GM12865 (cell line): ENCODE measurements around the gene LRRK1.
"Not testable (repeated sequence)": the region's sequence is repeated elsewhere in the genome, so short reads cannot be mapped to it uniquely, and the experiment has no call there.

Experiments
- DNase-seq: peaks from one replicate; pipeline ENCODE4 v3.0.0; 2010; ENCODE audit warnings: low read depth
- H3K4me3 ChIP-seq: 2 replicates; pipeline ENCODE4 v1.5.1; 2011; ENCODE audit warnings: mild to moderate bottlenecking, low read depth, low read length, control low read depth
- TF ChIP-seq, protein P1 (sequence below): IDR thresholded peaks from 2 replicates; pipeline ENCODE4 v1.5.1; 2011; ENCODE audit warnings: low read length, control low read depth, low read depth, inconsistent platforms; ENCODE audit not compliant: insufficient read depth; ENCODE audit errors: missing control alignments

The LRRK1 gene

DNA sequence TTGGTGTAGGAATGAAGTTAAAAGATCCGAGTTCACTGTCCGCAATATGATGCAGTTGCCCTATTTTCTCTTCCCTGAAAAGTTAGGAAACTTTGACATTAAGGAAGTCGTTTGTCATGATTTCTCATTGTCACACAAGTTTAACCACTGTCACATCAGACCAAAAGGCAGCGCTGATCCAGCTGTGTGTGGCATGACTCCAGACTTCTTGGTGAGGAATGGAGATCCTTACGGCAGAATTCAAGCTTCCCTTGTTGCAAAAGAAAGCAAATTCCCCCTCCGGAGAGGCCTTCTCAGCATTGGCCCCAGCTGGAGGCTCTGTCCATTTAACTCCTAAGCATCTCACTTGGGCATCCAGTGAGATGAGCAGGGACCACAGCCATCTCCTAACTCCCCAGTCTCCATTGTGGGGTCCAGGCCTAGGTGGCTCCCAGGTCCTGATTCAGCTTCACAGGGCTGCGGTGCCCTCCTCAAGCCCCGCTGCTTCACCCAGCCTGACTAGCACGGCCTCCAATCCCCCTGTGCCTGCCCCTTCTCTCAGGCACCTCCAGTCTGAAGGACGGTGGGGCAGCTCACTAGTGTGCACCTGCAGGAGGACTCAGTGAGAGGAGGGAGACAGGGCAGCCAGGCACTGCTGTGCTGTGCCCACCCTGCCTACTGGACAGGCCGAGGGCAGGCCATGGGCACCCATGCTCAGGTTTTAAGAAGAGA lies 173.2 kb downstream of the LRRK1 start:
- DNase-seq, result no peak
- TF ChIP-seq, protein P1, sequence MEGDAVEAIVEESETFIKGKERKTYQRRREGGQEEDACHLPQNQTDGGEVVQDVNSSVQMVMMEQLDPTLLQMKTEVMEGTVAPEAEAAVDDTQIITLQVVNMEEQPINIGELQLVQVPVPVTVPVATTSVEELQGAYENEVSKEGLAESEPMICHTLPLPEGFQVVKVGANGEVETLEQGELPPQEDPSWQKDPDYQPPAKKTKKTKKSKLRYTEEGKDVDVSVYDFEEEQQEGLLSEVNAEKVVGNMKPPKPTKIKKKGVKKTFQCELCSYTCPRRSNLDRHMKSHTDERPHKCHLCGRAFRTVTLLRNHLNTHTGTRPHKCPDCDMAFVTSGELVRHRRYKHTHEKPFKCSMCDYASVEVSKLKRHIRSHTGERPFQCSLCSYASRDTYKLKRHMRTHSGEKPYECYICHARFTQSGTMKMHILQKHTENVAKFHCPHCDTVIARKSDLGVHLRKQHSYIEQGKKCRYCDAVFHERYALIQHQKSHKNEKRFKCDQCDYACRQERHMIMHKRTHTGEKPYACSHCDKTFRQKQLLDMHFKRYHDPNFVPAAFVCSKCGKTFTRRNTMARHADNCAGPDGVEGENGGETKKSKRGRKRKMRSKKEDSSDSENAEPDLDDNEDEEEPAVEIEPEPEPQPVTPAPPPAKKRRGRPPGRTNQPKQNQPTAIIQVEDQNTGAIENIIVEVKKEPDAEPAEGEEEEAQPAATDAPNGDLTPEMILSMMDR, result no peak
- no peak overlapping the region for H3K4me3 ChIP-seq

- H3K4me3 ChIP-seq, result no peak overlapping the region
- TF ChIP-seq, protein P1, result no peak
- no peak for DNase-seq
These were observed 173.7 kb downstream of the LRRK1 start for GRCh38 chr15:101092867-101093202.

- DNase-seq, result no peak
- no peak overlapping the region for H3K4me3 ChIP-seq
- TF ChIP-seq, protein P1, result no peak
These were observed 174.8 kb downstream of the LRRK1 start for GRCh38 chr15:101093958-101094357.

DNA sequence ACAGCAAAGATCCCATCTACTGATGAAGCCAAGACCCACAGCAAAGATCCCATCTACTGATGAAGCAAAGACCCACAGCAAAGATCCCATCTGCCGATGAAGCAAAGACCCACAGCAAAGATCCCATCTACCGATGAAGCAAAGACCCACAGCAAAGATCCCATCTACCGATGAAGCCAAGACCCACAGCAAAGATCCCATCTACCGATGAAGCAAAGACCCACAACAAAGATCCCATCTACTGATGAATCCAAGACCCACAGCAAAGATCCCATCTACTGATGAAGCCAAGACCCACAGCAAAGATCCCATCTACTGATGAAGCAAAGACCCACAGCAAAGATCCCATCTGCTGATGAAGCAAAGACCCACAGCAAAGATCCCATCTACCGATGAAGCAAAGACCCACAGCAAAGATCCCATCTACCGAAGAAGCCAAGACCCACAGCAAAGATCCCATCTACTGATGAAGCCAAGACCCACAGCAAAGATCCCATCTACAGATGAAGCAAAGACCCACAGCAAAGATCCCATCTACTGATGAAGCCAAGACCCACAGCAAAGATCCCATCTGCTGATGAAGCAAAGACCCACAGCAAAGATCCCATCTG lies 176.7 kb downstream of the LRRK1 start:
- H3K4me3 ChIP-seq, DNase-seq: not testable (repeated sequence)

DNA sequence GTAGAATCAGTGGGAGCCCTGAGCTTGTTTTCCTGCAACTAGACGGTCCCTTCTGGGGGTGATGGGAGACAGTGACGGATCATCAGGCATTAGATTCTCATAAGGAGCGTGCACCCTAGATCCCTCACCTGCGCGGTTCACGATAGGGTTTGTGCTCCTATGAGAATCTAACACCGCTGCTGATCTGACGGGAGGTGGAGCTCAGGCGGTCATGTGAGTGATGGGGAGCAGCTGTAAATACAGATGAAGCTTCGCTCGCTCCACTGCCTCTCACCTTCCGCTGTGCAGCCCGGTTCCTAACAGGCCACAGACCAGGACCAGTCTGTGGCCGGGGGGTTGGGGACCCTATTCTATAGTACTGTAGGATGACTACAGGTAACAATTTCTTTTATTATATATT lies 178.0 kb downstream of the LRRK1 start:
- no peak overlapping the region for H3K4me3 ChIP-seq
- no peak for DNase-seq
- TF ChIP-seq, protein P1, result no peak

DNA sequence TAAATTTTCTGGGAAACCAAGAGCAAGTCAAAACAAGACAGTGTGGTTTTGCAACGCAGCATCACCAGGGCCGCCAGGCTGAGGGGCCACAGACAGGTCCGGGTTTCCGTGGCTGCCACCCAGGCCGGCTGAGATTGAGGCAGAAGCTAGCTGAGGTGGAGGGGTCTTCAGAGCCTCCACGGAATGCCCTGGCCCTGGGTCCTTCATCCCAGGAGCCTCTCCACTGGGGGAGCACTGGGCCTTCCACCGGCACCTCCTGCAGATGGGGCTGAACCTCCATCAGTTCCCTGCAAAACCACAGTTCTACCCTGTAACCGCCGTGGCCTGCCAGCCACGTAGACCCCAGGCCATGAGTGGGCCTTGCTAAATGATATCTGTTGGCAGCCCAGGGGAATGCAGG lies 180.0 kb downstream of the LRRK1 start:
- DNase-seq, result no peak
- TF ChIP-seq, protein P1, result no peak

DNA sequence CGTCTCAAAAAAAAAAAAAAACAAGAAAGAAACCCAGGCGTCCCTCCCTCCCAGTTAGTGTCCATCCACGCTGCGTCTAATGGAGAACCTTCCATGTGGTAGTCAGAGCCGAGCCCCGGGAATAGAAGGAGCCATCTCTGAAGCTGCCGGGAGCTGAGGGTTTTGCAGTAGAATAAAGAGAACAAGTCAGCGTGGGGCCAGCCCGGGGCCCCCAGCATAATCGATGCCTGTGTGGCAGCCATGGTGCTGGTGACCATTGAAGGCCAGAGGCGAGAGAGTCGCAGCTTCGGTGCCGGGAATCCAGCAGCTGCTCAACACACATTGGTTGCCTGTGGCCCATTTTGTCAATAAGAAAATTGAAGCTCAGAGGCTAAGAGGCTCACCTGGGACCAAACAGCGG lies 181.0 kb downstream of the LRRK1 start:
- DNase-seq, result no peak
- no peak overlapping the region for H3K4me3 ChIP-seq
- TF ChIP-seq, protein P1, result no peak

More for the DNA sequence above, 180.0 kb downstream of the LRRK1 start:
- H3K4me3 ChIP-seq, result no peak overlapping the region
